SW 1271 (cell line): ENCODE results near the gene GSC.
"Not testable (repeated sequence)": the region's sequence is repeated elsewhere in the genome, so short reads cannot be mapped to it uniquely, and the experiment has no call there.

Experiments
- DNase-seq, 2 experiments: peaks; one replicate each; lab custom pipeline; 2025; lab: John Stamatoyannopoulos, UW

The GSC gene

GRCh38 chr14:94769391-94770250 is at the start of gene GSC:
GSC (minus strand) TSS chr14:94770113; CDS start chr14:94770015, 98 bp downstream.
- peak; percentile 6 to 43 for DNase-seq

GRCh38 chr14:94819531-94819930 is 49.6 kb upstream of the GSC start:
- DNase-seq, result no peak

GRCh38 chr14:94816113-94816512 is 46.2 kb upstream of the GSC start:
- DNase-seq, result no peak

- no peak for DNase-seq
Measured at GRCh38 chr14:94805680-94806288, 35.9 kb upstream of the GSC start.

GRCh38 chr14:94801225-94801624 is 31.3 kb upstream of the GSC start:
- no peak for DNase-seq

GRCh38 chr14:94800764-94801163 is 30.9 kb upstream of the GSC start:
- DNase-seq, result not testable (repeated sequence)

GRCh38 chr14:94797887-94798286 is 28.0 kb upstream of the GSC start:
- no peak for DNase-seq

GRCh38 chr14:94796278-94796677 is 26.4 kb upstream of the GSC start:
- DNase-seq, result no peak

- DNase-seq, result peak in 1 of 2 experiments; percentile 56
Measured at GRCh38 chr14:94795372-94795771, 25.5 kb upstream of the GSC start.

- DNase-seq, result no peak
Measured at GRCh38 chr14:94793901-94794300, 24.0 kb upstream of the GSC start.

- DNase-seq, result no peak
Measured at GRCh38 chr14:94787655-94788054, 17.7 kb upstream of the GSC start.

- DNase-seq, result no peak
Measured at GRCh38 chr14:94787092-94787491, 17.2 kb upstream of the GSC start.

- DNase-seq, result no peak
Measured at GRCh38 chr14:94780536-94781399, 10.9 kb upstream of the GSC start.

- no peak for DNase-seq
Measured at GRCh38 chr14:94779713-94780112, 9.8 kb upstream of the GSC start.

GRCh38 chr14:94775871-94776210 is 5.9 kb upstream of the GSC start:
- peak in 1 of 2 experiments; percentile 9 for DNase-seq

- DNase-seq, result no peak
Measured at GRCh38 chr14:94775091-94775870, 5.4 kb upstream of the GSC start.

GRCh38 chr14:94774344-94775090 is 4.6 kb upstream of the GSC start:
- DNase-seq, result no peak

GRCh38 chr14:94773655-94774343 is 3.9 kb upstream of the GSC start:
- DNase-seq, result no peak

GRCh38 chr14:94773061-94773648 is 3.2 kb upstream of the GSC start:
- DNase-seq, result no peak

GRCh38 chr14:94772548-94772947 is 2.6 kb upstream of the GSC start:
- no peak for DNase-seq
